GM04504 (cell line): Measurements from ENCODE around the gene OR1C1.
"Not testable (repeated sequence)": the region's sequence is repeated elsewhere in the genome, so short reads cannot be mapped to it uniquely, and the experiment has no call there.

Source experiments
- DNase-seq: peaks from one replicate; pipeline ENCODE4 v3.0.0-alpha.2; 2012; ENCODE audit warnings: low read depth

OR1C1 gene, protein sequence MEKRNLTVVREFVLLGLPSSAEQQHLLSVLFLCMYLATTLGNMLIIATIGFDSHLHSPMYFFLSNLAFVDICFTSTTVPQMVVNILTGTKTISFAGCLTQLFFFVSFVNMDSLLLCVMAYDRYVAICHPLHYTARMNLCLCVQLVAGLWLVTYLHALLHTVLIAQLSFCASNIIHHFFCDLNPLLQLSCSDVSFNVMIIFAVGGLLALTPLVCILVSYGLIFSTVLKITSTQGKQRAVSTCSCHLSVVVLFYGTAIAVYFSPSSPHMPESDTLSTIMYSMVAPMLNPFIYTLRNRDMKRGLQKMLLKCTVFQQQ

DNA sequence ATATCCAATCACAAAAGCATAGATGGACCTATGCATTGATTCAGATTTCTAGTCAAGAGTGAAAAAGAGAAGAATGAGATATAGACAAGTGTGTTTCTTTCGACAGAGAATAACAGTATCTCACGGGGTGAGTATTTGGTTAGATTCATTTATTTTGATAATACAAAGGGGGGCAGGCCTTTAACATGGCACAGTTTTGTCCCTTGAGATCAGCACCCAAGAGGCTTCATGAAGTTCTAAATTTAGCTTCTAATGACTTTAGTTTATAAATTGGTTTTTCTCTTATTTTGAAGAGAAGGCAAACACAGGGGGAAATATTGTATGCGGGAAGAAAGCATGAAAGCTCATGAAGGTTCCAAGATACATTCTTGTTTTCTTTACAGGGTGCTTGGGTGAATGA is at the start of gene OR1C1:
Gene OR1C1 (minus strand): TSS at position 101 of the 400 bp plus-strand sequence. CDS start 2,150 bp downstream, outside the sequence.
- DNase-seq = no peak

DNA sequence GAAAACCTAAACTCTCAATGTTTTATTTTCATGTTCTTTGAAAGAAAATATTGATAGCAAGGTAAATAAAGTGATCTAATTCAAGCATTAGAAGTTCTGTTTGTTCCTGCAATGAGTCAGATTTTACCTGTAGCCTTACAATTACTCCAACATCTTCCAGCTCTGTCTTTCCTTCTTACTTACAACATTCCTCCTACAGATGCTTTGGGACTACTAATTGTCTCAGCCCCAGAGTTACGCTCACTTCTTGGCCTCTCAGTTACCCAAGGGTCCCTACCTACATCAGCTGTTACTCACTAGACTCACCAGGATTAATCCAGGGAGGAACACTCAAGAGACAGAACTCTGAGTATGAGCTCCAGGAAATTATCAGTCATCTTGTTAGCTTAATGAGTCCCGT is 37.2 kb upstream of the OR1C1 start:
- DNase-seq = no peak

DNA sequence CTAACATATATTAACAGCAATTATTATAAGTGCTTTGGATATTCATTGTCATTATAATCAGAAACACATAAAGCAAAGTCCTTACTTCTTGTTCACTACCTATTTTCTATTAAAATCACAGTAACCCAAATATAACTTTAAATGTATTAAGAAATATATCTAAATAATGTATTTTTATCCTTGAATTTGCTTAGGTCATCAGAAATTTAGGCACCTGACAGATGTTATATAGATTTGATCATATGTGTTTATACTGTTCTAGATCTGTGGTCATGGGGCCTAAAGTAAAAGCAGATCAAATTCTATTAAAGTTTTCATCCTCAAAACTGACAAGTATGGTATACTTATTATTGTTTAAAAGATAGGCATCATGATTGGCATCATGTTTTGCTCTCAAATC is 9.2 kb upstream of the OR1C1 start:
- no peak for DNase-seq

DNA sequence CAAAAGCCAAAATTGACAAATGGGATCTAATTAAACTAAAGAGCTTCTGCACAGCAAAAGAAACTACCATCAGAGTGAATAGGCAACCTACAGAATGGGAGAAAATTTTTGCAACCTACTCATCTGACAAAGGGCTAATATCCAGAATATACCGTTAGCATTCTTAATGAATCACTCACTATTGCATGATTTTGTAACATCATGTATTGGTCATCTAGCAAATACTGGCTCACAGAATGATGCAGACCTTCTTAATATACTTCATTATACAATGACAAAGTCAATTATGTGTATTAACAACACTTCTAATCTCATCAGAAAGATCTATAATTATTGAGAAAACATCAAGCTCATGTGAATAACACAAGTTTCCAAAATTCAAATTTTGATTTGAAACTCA is 6.0 kb downstream of the OR1C1 start:
- DNase-seq = not testable (repeated sequence)

DNA sequence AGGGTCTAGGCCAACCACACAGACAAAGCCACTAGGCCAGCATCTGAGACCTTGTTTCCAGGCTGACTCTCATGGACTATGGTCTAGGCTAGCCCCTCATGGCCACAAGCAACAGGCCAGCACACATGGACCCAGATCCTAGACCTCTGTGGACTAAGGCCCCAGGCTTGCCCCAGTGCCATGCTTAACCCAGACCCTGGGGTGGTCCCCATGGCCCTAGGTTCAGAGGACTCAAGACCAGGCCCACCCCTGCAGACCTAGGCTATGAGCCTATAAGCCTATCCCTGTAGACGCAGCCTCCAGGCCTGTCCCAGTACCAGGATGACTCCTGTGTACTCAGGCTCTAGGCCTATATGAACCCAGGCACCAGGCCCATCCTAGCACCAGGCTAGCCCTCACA is 10.5 kb downstream of the OR1C1 start:
- DNase-seq = no peak

DNA sequence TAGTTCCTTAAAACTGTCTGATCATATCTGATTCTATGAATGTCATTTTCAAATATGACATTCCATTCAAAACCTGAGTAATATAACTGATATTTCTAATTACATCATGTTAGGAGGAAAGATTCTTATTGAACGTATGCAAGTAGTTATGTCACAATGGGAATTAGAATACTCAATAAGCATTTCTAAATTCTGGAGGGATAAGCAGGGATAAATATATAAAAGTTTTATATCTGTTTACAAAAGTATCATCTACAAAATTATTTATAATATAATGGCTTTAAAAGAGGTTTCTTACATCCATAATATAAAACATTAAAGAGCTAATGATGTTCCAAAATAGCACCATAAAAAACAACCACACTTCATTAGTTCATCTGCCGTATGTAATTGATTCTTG is 12.3 kb downstream of the OR1C1 start, which contains the start of gene OR14A2:
Gene OR14A2 (minus strand): TSS at position 101 of the 400 bp plus-strand sequence.
- no peak for DNase-seq

DNA sequence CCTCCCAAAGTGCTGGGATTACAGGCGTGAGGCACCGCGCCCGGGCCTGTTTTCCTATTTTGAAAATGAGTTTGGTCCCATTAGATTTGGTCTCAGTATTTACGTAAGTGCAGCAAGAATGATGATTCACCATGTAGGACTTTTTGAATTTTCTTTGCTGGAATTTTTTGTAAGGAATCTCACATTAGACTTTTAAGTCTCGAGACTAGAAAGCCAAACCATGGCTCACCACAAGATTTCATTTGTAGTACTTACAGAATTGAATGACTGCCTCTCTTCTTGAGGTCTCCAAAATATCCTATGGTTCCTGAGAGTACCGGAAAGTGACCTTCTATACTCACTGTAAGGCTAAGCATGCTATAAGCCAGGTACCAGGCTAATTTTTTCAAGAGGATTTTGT is 12.7 kb downstream of the OR1C1 start:
- no peak for DNase-seq

DNA sequence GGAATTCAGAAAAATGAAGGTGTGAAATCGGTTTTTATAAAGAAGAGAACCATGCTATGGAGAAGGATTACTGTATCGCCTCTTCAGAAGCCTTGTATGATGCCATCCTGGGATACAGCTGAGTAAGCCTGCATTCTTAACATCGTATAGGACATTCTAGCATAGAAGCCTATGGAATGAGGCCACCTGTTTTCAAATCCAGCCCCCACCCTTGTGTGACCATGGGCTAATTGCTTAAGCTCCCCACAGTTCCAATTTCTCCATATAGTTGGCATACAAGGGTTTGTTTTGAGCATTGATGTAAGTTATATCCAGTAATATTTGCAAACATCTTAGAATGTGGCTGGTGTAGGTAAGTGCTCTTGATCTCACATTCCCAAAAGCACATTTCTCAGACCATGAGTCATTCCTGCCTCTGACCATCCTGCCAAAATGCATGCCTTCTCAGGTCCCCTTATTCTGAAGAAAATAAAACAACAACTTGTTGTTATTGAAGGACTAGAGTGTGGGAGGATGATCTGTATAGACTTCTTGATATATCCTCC is 13.9 kb downstream of the OR1C1 start:
- DNase-seq = no peak

DNA sequence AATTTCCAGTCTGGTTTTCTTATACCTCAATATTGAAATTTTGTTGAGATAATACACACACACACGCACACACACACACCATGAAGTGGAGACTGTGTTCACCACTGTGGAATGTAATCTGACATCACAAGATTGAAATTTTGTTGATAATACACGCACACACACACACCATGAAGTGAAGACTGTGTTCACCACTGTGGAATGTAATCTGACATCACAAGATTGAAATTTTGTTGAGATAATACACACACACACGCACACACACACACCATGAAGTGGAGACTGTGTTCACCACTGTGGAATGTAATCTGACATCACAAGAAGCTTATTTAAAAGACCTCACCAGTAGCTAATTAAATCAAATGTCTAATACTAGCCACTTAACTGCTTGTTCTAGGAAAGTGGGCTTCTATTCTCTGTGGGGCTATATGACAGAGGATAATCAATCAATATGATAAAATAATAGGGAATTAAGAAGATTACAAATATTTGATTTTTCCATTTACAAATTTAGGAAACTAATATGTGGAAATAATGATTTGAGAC is 18.1 kb downstream of the OR1C1 start:
- DNase-seq = not testable (repeated sequence)

DNA sequence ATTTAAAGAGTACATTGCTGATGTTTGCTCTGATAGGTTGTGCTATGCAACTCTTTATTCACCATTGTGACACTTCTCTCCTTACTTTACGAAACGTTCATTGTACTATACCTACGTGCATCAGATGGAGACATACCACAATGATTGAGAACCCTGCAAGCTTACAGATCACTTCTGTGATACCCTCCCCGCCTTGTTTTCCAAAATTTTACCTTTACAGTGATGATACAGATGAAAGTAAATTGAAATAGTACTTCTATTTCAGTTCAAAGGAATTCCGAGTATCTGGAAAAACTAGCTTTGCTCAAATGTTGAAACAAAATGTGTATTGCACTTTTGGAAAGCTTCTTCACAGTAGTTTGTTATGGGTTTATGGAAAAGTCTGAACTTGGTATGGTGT is 18.6 kb downstream of the OR1C1 start:
- no peak for DNase-seq

DNA sequence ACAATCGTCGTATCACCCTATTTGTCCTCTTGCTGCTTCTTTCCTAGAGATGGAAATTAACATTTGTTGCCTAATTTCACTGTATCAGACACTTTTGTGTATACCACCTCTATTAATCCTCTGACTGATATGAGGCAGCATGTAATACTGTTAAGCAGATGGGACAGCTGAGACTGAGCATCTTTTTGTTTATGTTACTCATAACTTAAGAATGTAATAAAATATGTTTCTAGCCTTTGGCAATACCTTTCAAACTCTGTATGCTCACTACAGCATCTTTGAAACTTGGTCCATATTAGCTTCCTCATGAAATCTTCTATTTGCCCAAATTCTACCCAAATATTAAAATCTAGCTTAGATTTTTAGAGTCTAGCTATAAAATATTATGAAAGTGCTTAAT is 19.6 kb downstream of the OR1C1 start:
- DNase-seq = no peak

DNA sequence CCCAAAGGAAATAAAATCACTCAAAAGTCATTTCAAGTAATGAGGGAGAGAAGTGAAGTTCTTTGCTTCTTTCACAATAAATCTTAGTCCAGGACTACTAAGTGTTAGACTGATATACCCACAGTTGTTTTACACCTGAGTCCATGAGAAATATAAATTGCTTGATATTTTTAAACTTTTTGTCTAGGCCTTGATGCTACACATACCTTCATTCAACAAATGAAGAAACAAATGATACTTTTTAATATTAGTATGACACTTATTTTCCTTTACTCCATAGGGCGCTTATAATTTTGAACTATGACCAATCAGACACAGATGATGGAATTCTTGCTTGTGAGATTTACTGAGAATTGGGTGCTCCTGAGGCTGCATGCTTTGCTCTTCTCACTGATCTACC is 22.0 kb downstream of the OR1C1 start, which contains the start of gene OR14K1:
Gene OR14K1 (plus strand): TSS at position 301 of the 400 bp plus-strand sequence. CDS start 0 bp downstream, at position 301.
- DNase-seq = no peak

DNA sequence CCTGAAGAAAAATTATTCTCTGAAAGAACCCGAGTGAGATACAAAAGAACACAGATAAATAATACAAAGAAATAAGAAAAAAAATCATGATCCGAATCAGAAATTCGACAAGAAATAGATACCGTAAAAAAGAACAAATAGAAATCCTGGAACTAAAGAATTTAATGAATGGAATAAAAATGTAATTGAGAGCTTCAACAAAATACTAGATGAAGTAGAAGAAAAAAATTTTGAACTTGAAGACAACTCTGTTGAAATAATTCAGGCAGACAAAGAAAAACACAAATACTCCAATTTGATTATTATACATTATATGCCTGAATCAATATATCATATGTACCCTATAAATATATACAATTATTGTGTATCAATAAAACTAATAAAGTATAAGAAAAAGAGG is 39.1 kb downstream of the OR1C1 start:
- DNase-seq = no peak

DNA sequence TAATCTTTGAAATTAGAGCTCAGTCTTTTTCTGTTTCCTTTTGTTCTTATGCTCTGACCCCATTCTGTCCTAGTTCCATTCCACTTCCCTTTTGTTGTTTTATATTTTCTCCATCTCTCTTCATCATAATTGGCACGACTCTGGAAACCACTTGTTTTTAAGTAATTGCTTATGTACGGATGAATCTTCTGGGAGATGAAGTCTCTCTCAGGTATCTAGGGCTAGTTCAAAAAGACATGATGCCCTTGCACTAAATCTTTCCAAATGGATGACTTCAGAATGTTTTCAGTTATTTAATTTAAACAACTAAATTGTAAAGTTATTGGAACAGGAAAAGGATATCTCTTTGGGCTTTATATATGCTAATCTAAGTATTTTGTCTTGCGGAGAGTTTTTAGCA is 43.8 kb downstream of the OR1C1 start, which contains the start of gene OR6F1:
Gene OR6F1 (minus strand): TSS at position 101 of the 400 bp plus-strand sequence. CDS start 3,891 bp downstream, outside the sequence.
- no peak for DNase-seq

DNA sequence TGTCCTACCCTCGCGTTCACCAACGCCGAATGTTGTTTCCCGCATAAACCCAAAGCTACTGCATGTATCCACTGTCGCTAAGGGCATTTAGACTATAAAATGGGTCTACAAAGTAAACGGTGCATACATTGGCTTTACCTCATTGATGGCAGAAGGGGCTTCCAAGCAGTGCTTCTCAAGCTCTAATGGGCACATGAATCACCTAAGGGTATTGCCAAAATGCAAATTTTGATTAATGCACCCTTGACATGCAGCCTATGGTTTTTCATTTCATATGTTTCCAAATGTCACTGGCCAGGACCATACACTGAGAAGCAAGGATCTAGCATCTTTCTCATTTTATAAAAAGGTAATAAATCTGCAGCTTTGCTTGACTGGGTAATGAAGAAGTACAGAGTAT is 46.6 kb downstream of the OR1C1 start:
- DNase-seq = no peak

DNA sequence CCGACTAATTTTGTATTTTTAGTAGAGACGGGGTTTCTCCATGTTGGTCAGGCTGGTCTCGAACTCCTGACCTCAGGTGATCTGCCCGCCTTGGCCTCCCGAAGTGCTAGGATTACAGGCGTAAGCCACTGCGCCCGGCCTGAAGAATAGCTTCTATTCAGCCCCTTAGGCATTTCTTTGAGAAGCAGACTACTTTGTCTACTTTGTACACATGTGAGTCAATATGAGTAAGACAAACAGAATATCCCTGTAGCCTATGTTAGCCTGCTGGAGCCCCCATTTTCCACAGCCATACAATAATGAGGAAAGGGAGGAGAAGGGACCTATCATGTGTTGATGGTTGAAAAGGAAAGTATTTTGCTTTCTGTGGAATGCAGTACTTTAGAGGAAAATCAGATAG is 49.7 kb downstream of the OR1C1 start:
- DNase-seq = not testable (repeated sequence)
